Renal cortex interstitium (tissue), 15 donors: ENCODE data around the gene PCDHA5. TPM values are rescaled to one million over a fixed set of nuclear protein-coding genes. Genes with fewer than 3 reads are reported as not detected.
"Not testable (repeated sequence)": the region's sequence is repeated elsewhere in the genome, so short reads cannot be mapped to it uniquely, and the experiment has no call there.

Source experiments
- DNase-seq, 11 donors: peaks; one replicate each; pipeline ENCODE4 v3.0.0-alpha.2; 2013; ENCODE audit warnings: low read depth in 9 of 11, low spot score in 4 of 11; ENCODE audit errors: extremely low read depth in 1 of 11
- long read RNA-seq, 16 experiments: transcript quantifications; one replicate each; lab custom pipeline, GENCODE V29; 2026
- polyA plus RNA-seq, 3 donors: library from polyadenylated mRNA; unstranded; fragments of 120-200 nt; gene quantifications; one replicate each; pipeline ENCODE4 v1.2.1, GENCODE V29; 2013; ENCODE audit not compliant: insufficient read length in 3 of 3

PCDHA5 gene
- under 1 TPM in 2 of 3 donors, not detected in 1; 0.06 to 0.21 TPM for polyA plus RNA-seq
- long read RNA-seq, donor 1: 0 reads
- long read RNA-seq, donor 2: 0 reads
- long read RNA-seq, donor 3, full-length matches to known transcripts: 1 of 1 reads
- long read RNA-seq, donor 3, partial matches to known transcripts: 0 of 1 reads
- long read RNA-seq, donor 3, other reads (novel, unspliced or antisense): 0 of 1 reads
- long read RNA-seq, donor 4: 0 reads
- long read RNA-seq, donor 5: 0 reads
- long read RNA-seq, donor 6: 0 reads
- long read RNA-seq, donor 7: 0 reads
- long read RNA-seq, donor 8: 0 reads
- long read RNA-seq, donor 9, full-length matches to known transcripts: 1 of 1 reads
- long read RNA-seq, donor 9, partial matches to known transcripts: 0 of 1 reads
- long read RNA-seq, donor 9, other reads (novel, unspliced or antisense): 0 of 1 reads
- long read RNA-seq, donor 10: 0 reads
- long read RNA-seq, donor 11, full-length matches to known transcripts: 1 of 1 reads
- long read RNA-seq, donor 11, partial matches to known transcripts: 0 of 1 reads
- long read RNA-seq, donor 11, other reads (novel, unspliced or antisense): 0 of 1 reads
- long read RNA-seq, donor 12: 0 reads
- long read RNA-seq, donor 13: 0 reads
- long read RNA-seq, donor 14: 0 reads
- long read RNA-seq, donor 15: 0 reads
- long read RNA-seq, donor 16: 0 reads

DNA sequence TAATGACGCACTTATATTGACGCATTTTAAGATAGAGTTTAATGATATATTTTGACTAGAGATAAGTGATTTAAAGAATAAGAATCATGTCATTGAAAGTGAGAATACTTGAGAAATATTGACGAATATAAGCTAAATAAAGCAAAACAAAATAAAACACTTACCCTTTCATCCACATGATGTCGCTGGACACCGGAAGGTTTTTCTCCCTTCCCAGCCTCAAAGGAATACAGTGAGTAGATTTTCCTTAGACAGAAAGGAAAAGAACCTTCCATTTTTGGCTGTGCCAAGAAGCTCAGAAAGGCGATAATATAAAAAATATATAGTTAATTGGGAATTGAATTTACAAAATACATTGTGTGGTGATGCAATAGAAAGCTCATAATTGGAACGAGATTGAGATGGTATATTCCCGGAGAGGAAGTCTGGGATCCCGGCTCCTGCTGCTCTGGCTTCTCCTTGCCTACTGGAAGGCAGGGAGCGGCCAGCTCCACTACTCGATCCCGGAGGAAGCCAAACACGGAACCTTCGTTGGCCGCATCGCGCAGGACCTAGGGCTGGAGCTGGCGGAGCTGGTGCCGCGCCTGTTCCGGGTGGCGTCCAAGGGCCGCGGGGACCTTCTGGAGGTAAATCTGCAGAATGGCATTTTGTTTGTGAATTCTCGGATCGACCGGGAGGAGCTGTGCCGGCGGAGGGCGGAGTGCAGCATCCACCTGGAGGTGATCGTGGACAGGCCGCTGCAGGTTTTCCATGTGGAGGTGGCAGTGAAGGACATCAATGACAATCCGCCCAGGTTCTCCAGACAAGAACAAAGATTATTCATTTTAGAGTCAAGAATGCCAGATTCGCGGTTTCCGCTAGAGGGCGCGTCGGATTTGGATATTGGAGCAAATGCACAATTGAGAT lies at the start of gene PCDHA5:
Gene PCDHA5 (plus strand): TSS at position 239 of the 906 bp plus-strand sequence.
- no peak for DNase-seq

DNA sequence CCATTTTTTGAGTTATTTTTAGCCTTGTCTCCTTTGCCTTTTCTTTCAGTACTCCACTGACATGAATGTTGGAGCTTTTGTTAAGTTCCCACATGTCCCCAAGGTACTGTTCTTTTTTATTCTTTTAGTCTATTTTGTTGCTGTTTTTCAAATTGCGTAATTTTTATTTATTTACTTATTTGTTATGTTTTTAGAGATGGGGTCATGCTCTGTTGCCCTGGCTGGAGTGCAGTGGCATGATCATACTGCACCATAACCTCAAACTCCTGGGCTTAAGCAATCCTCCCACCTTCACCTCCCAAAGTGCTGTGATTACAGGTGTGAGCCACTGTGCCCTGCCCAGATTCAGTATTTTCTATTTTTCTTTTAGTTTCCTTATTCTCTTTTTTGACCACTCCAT lies 40.9 kb upstream of the PCDHA5 start:
- no peak for DNase-seq

DNA sequence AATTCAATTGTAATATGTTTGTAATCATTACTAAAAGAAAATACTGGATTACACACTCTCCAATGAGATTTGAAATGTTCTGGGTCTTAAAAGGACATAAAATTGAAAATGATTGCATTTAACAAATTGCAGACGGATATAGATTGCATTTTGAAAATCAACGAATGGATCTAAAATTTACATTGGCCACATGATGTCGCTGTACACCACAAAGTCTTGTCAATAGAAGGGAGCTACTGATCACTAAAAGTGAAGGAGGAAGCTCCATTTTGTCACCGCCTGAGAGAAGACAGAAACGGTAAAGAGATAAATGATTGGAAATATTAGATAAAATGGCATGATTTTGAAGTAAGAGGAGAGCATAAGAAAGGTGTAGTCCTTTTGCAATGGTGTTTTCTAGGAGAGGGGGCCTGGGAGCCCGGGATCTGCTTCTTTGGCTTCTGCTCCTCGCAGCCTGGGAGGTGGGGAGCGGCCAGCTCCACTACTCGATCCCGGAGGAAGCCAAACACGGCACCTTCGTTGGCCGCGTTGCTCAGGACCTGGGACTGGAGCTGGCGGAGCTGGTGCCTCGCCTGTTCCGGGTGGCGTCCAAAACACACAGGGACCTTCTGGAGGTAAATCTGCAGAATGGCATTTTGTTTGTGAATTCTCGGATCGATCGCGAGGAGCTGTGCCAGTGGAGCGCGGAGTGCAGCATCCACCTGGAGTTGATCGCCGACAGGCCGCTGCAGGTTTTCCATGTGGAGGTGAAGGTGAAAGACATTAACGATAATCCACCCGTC lies 35.3 kb upstream of the PCDHA5 start, which contains the start of gene PCDHA1:
Gene PCDHA1 (plus strand): TSS at position 236 of the 782 bp plus-strand sequence.
- DNase-seq: no peak

DNA sequence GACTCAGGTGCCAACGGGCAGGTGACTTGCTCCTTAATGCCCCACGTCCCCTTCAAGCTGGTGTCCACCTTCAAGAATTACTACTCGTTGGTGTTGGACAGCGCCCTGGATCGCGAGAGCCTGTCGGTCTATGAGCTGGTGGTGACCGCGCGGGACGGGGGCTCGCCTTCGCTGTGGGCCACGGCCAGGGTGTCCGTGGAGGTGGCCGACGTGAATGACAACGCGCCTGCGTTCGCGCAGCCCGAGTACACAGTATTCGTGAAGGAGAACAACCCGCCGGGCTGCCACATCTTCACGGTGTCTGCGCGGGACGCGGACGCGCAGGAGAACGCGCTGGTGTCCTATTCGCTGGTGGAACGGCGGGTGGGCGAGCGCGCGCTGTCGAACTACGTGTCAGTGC lies 34.0 kb upstream of the PCDHA5 start:
- DNase-seq: not testable (repeated sequence)

DNA sequence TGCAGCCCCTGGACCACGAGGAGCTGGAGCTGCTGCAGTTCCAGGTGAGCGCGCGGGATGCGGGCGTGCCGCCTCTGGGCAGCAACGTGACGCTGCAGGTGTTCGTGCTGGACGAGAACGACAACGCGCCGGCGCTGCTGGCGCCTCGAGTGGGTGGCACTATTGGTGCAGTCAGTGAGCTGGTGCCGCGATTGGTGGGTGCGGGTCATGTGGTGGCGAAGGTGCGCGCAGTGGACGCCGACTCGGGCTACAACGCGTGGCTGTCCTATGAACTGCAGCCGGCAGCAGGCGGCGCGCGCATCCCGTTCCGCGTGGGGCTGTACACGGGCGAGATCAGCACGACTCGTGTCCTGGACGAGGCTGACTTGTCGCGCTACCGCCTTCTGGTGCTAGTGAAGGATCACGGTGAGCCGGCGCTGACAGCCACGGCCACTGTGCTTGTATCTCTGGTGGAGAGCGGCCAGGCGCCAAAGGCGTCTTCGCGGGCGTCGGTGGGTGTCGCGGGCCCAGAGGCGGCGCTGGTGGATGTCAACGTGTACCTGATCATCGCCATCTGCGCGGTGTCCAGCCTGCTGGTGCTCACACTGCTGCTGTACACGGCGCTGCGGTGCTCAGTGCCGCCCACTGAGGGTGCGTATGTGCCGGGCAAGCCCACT lies 33.4 kb upstream of the PCDHA5 start:
- DNase-seq: not testable (repeated sequence)

DNA sequence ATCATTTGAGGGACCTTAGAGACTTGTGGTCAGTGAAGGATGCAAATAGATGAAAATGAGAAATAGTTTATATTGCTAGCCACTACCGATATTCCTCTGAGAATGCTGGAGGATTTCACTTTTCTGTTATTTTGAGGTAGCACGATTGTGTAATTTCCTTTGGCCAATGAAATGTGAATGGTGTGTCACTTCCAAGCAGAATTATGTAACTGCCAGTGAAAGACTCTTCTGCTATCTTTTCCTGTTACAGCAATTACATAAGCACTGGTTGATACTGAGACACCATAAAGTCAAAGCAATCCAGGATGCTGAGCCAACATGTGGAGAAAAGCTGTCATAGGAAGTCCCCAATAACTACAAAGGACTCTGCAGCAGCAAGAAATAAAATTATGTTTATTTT lies 30.3 kb upstream of the PCDHA5 start:
- no peak for DNase-seq

DNA sequence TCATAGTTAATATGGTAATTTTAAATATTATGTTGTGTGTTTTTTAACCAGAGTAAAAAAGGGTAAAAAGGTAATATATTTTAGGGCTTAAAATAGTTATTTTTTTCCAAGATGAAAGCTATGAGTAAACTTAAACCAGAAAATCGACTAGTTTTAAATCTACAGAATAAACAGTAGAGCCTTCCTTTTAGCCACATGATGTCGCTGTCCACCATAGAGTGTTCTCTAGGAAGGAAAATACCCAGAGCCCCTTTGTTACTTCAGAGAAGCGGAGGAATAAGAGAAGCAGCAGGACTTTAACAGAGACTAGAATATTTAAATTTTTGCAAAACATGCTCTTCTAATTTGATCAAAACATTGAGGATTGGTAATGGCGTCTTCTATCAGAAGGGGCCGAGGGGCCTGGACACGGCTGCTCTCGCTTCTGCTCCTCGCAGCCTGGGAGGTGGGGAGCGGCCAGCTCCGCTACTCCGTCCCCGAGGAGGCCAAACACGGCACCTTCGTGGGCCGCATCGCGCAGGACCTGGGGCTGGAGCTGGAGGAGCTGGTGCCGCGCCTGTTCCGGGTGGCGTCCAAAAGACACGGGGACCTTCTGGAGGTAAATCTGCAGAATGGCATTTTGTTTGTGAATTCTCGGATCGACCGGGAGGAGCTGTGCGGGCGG lies 26.7 kb upstream of the PCDHA5 start, which contains the start of gene PCDHA2:
Gene PCDHA2 (plus strand): TSS at position 258 of the 664 bp plus-strand sequence.
- no peak for DNase-seq

DNA sequence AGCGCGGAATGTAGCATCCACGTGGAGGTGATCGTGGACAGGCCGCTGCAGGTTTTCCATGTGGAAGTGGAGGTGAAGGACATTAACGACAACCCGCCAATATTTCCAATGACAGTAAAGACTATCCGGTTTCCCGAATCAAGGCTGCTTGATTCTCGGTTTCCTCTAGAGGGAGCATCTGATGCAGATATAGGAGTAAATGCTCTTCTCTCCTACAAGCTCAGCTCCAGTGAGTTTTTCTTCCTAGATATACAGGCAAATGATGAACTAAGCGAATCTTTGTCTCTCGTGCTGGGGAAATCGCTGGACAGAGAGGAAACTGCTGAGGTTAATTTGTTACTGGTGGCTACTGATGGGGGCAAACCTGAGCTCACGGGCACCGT lies 26.2 kb upstream of the PCDHA5 start:
- no peak for DNase-seq

DNA sequence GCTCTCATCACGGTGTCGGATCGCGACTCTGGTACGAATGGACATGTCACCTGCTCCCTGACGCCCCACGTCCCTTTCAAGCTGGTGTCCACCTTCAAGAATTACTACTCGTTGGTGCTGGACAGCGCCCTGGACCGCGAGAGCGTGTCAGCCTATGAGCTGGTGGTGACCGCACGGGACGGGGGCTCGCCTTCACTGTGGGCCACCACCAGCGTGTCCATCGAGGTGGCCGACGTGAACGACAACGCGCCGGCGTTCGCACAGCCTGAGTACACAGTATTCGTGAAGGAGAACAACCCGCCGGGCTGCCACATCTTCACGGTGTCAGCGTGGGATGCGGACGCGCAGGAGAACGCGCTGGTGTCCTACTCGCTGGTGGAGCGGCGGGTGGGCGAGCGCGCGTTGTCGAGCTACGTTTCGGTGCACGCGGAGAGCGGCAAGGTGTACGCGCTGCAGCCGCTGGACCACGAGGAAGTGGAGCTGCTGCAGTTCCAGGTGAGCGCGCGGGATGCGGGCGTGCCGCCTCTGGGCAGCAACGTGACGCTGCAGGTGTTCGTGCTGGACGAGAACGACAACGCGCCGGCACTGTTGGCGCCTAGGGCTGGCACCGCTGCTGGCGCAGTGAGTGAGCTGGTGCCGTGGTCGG lies 25.2 kb upstream of the PCDHA5 start:
- not testable (repeated sequence) for DNase-seq

DNA sequence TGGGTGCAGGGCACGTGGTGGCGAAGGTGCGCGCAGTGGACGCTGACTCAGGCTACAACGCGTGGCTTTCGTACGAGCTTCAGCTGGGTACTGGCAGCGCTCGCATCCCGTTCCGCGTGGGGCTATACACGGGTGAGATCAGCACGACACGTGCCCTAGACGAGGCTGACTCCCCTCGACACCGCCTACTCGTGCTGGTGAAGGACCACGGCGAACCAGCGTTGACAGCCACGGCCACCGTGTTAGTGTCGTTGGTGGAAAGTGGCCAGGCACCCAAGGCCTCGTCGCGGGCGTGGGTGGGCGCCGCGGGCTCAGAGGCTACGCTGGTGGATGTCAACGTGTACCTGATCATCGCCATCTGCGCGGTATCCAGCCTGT lies 24.7 kb upstream of the PCDHA5 start:
- no peak for DNase-seq

DNA sequence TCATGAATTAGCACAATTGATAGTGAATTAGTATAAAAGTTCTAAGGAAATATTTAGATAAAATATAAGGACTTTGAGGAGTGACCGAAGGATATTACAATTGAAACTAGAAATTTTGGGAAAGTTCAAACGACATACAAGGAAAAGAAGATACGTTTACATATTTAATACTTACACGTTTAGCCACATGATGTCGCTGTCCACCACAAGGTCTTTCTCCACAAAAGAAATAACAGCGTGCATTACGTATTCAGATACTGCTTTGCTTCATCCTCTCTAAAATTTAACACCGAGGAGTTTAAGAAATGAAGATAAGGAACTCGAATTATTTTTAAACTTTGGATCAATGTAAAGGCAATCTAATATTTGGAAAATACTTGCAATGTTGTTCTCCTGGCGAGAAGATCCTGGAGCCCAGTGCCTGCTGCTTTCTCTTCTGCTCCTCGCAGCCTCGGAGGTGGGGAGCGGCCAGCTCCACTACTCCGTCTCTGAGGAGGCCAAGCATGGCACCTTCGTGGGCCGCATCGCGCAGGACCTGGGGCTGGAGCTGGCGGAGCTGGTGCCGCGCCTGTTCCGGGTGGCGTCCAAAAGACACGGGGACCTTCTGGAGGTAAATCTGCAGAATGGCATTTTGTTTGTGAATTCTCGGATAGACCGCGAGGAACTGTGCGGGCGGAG lies 20.5 kb upstream of the PCDHA5 start, which contains the start of gene PCDHA3:
Gene PCDHA3 (plus strand): TSS at position 242 of the 678 bp plus-strand sequence.
- no peak for DNase-seq

DNA sequence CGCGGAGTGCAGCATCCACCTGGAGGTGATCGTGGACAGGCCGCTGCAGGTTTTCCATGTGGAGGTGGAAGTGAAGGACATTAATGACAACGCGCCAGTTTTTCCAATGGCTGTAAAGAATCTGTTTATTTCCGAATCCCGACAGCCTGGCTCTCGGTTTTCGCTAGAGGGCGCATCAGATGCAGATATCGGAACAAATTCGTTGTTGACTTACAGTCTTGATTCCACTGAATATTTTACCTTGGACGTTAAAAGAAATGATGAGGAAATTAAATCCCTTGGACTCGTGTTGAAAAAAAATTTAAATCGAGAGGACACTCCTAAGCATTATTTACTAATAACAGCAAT lies 19.9 kb upstream of the PCDHA5 start:
- no peak for DNase-seq

DNA sequence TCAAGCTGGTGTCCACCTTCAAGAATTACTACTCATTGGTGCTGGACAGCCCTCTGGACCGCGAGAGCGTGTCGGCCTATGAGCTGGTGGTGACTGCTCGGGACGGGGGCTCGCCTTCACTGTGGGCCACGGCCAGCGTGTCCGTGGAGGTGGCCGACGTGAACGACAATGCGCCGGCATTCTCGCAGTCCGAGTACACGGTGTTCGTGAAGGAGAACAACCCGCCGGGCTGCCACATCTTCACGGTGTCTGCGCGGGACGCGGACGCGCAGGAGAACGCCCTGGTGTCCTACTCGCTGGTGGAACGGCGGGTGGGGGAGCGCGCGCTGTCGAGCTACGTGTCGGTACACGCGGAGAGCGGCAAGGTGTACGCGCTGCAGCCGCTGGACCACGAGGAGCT lies 19.0 kb upstream of the PCDHA5 start:
- DNase-seq: not testable (repeated sequence)

DNA sequence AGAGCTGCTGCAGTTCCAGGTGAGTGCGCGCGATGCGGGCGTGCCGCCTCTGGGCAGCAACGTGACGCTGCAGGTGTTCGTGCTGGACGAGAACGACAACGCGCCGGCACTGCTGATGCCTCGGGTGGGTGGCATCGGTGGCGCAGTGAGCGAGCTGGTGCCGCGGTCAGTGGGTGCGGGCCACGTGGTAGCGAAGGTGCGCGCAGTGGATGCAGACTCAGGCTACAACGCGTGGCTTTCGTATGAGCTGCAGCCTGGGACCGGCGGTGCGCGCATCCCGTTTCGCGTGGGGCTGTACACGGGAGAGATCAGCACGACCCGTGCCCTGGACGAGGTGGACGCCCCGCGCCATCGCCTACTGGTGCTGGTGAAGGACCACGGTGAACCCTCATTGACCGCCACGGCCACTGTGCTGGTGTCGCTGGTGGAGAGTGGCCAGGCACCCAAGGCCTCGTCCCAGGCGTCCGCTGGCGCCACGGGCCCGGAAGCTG lies 18.6 kb upstream of the PCDHA5 start:
- no peak for DNase-seq

DNA sequence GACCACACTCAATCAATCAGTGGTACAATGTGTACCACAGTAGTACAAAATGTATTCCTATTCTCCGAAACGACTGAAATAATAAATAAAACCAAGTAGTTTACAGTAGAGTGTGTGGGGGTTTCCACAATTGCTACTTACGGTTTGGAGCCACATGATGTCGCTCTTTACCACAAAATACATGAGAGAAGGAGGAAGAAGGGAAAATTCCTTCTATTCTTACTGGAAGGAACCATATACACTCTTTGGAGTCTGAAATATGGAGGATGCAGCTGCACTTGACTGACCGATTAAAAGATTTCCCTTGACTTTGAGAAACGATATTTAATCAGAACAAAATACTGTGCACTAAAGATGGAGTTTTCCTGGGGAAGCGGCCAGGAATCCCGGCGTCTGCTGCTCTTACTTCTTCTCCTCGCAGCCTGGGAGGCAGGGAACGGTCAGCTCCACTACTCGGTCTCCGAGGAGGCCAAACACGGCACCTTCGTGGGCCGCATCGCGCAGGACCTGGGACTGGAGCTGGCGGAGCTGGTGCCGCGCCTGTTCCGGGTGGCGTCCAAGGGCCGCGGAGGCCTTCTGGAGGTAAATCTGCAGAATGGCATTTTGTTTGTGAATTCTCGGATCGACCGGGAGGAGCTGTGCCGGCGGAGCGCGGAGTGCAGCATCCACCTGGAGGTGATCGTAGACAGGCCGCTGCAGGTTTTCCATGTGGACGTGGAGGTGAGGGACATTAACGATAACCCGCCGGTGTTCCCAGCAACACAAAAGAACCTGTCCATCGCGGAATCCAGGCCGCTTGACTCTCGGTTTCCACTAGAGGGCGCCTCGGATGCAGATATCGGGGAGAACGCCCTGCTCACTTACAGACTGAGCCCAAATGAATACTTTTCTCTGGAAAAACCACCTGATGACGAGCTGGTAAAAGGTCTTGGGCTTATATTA lies 14.3 kb upstream of the PCDHA5 start, which contains the start of gene PCDHA4:
Gene PCDHA4 (plus strand): TSS at position 235 of the 942 bp plus-strand sequence.
- no peak for DNase-seq
